HCT116 (cell line): Measurements from ENCODE around the gene PKD2L2. TPM values are rescaled to one million over a fixed set of nuclear protein-coding genes. Genes with fewer than 3 reads are reported as not detected.

Experiments used
- ATAC-seq: fragments of 200-7000 bp; cut with Tn5 transposase; 2 replicates; pipeline ENCODE4 v1.9.1; 2020; ENCODE audit warnings: mild to moderate bottlenecking, moderate library complexity
- BruUV-seq: library from RNA; stranded (reverse); fragments of 400-500 nt; replicated peaks from 2 replicates; lab custom pipeline; 2021; lab: Mats Ljungman, UMichigan
- CTCF ChIA-PET: fragments of 300-600 bp; sonication (Branson Sonifier 250); formaldehyde crosslinking; loops from one replicate; lab custom pipeline; 2021; ENCODE audit warnings: antibody characterized with exemption; lab: Charles Lee
- POLR2A ChIA-PET: fragments of 300-600, 350-600 bp; sonication (Branson Sonifier 250); formaldehyde crosslinking; loops from one replicate; lab custom pipeline; 2021; ENCODE audit warnings: antibody characterized with exemption; lab: Charles Lee
- RAD21 ChIA-PET, 2 experiments: fragments of 300-600 bp; sonication (Branson Sonifier 250); formaldehyde crosslinking; loops; one replicate each; lab custom pipeline; 2023; ENCODE audit warnings: low total read pairs in 2 of 2; ENCODE audit not compliant: uncharacterized antibody in 2 of 2, unreplicated experiment in 2 of 2, low non-redundant PET in 1 of 2; lab: Charles Lee
- DNase-seq: peaks from one replicate; pipeline ENCODE4 v3.0.0-alpha.2; 2010; ENCODE audit warnings: low read depth, low spot score
- H2AFZ ChIP-seq: fragments of 200-600 bp; shearing (Covaris generic), sonication (generic); 2 replicates; pipeline ENCODE4 v1.6.1; 2017; ENCODE audit warnings: low read depth, mixed run types, mixed read lengths, antibody characterized with exemption, low read length; ENCODE audit not compliant: poor library complexity, severe bottlenecking
- H3K27ac ChIP-seq: 2 replicates; pipeline ENCODE4 v1.5.1; 2012; ENCODE audit warnings: low read depth, low read length
- H3K27me3 ChIP-seq: fragments of 200-600 bp; sonication (generic); 2 replicates; pipeline ENCODE4 v1.6.1; 2016; ENCODE audit warnings: mixed run types, low read length, mixed read lengths; ENCODE audit not compliant: insufficient read depth
- H3K36me3 ChIP-seq, 2 experiments: fragments of 200-500 bp in 1 of 2; fragments of 200-600 bp in 1 of 2; sonication (Bioruptor generic) in 1 of 2; sonication (generic) in 1 of 2; 2 replicates each; pipeline versions ENCODE4 v1.5.1 to v1.6.1; 2014 to 2016; ENCODE audit warnings: low read length in 2 of 2, inconsistent platforms in 1 of 2, mixed read lengths in 1 of 2, mixed run types in 1 of 2; ENCODE audit not compliant: insufficient read depth in 2 of 2, control insufficient read depth in 1 of 2
- H3K4me1 ChIP-seq, 2 experiments: fragments of 200-600 bp in 1 of 2; sonication (generic) in 1 of 2; 2 replicates each; pipeline versions ENCODE4 v1.5.1 to v1.6.1; 2012 to 2017; ENCODE audit warnings: low read length in 2 of 2, inconsistent platforms in 1 of 2, mild to moderate bottlenecking in 1 of 2, mixed read lengths in 1 of 2, mixed run types in 1 of 2, moderate library complexity in 1 of 2; ENCODE audit not compliant: insufficient read depth in 2 of 2, control insufficient read depth in 1 of 2
- H3K4me2 ChIP-seq: fragments of 200-600 bp; sonication (generic); 2 replicates; pipeline ENCODE4 v1.6.1; 2017; ENCODE audit warnings: mixed run types, low read length, mixed read lengths
- H3K4me3 ChIP-seq, 2 experiments: fragments of 200-600 bp in 1 of 2; sonication (generic) in 1 of 2; replicated peaks in 1 of 2; 2 replicates each; pipeline ENCODE4 v1.5.1; 2011 to 2016; ENCODE audit warnings: low read length in 2 of 2, control low read depth in 1 of 2, low read depth in 1 of 2, mild to moderate bottlenecking in 1 of 2, mixed read lengths in 1 of 2, mixed run types in 1 of 2
- H3K79me2 ChIP-seq: fragments of 200-600 bp; sonication (generic); 2 replicates; pipeline ENCODE4 v1.6.1; 2017; ENCODE audit warnings: mild to moderate bottlenecking, mixed run types, low read length, moderate library complexity, mixed read lengths; ENCODE audit not compliant: insufficient read depth
- H3K9ac ChIP-seq: fragments of 200-600 bp; sonication (generic); 2 replicates; pipeline ENCODE4 v1.6.1; 2016; ENCODE audit warnings: low read length, mixed read lengths
- H3K9me2 ChIP-seq: fragments of 200-600 bp; sonication (generic), shearing (Covaris generic); 2 replicates; pipeline ENCODE4 v1.6.1; 2017; ENCODE audit warnings: mixed run types, mild to moderate bottlenecking, moderate library complexity; ENCODE audit not compliant: insufficient read depth
- H3K9me3 ChIP-seq, 2 experiments: fragments of 200-500 bp in 1 of 2; fragments of 200-600 bp in 1 of 2; sonication (Bioruptor generic) in 1 of 2; sonication (generic) in 1 of 2; 2 replicates each; pipeline ENCODE4 v1.6.1; 2014 to 2017; ENCODE audit warnings: low read length in 2 of 2, mixed read lengths in 2 of 2, inconsistent platforms in 1 of 2, low read depth in 1 of 2, mild to moderate bottlenecking in 1 of 2, mixed run types in 1 of 2, moderate library complexity in 1 of 2; ENCODE audit not compliant: control insufficient read depth in 1 of 2, insufficient read depth in 1 of 2
- H4K20me1 ChIP-seq: fragments of 200-600 bp; sonication (generic), shearing (Covaris generic); 2 replicates; pipeline ENCODE4 v1.6.1; 2017; ENCODE audit warnings: mixed run types, mild to moderate bottlenecking, moderate library complexity; ENCODE audit not compliant: insufficient read depth
- ATF3 ChIP-seq: IDR thresholded peaks from 2 replicates; pipeline ENCODE4 v1.6.1; 2012
- CBX3 ChIP-seq: IDR thresholded peaks from 2 replicates; pipeline ENCODE4 v1.6.1; 2012; ENCODE audit warnings: low read depth
- CEBPB ChIP-seq: IDR thresholded peaks from 2 replicates; pipeline ENCODE4 v1.6.1; 2012; ENCODE audit warnings: low read depth
- CTCF ChIP-seq, 3 experiments: fragments of 200-600 bp in 1 of 3; sonication (generic) in 1 of 3; IDR thresholded peaks in 2 of 3; conservative IDR thresholded peaks in 1 of 3; 2 replicates each; pipeline ENCODE4 v1.5.1; 2012 to 2017; ENCODE audit warnings: low read depth in 2 of 3, low read length in 2 of 3, antibody characterized with exemption in 1 of 3, borderline replicate concordance in 1 of 3, control low read depth in 1 of 3, mild to moderate bottlenecking in 1 of 3, mixed read lengths in 1 of 3, mixed run types in 1 of 3, moderate library complexity in 1 of 3; ENCODE audit not compliant: insufficient read depth in 1 of 3
- EGR1 ChIP-seq: IDR thresholded peaks from 2 replicates; pipeline ENCODE4 v1.6.1; 2012; ENCODE audit warnings: low read depth
- ELF1 ChIP-seq: IDR thresholded peaks from 2 replicates; pipeline ENCODE4 v1.6.1; 2012; ENCODE audit warnings: low read depth, borderline replicate concordance
- FOSL1 ChIP-seq: IDR thresholded peaks from 2 replicates; pipeline ENCODE4 v1.6.1; 2012; ENCODE audit warnings: low read depth
- POLR2A ChIP-seq: IDR thresholded peaks from 2 replicates; pipeline ENCODE4 v1.7.0; 2011; ENCODE audit warnings: borderline replicate concordance; ENCODE audit not compliant: insufficient read depth, insufficient read length; ENCODE audit errors: extremely low read depth
- POLR2AphosphoS5 ChIP-seq: IDR thresholded peaks from 2 replicates; pipeline ENCODE4 v1.6.1; 2011; ENCODE audit warnings: mild to moderate bottlenecking, low read depth, low read length, moderate library complexity
- RAD21 ChIP-seq: IDR thresholded peaks from 2 replicates; pipeline ENCODE4 v1.6.1; 2012; ENCODE audit warnings: low read depth, mild to moderate bottlenecking
- REST ChIP-seq: IDR thresholded peaks from 2 replicates; pipeline ENCODE4 v1.6.1; 2012; ENCODE audit warnings: low read depth
- SIN3A ChIP-seq: IDR thresholded peaks from 2 replicates; pipeline ENCODE4 v1.6.1; 2012; ENCODE audit warnings: low read depth
- SP1 ChIP-seq: IDR thresholded peaks from 2 replicates; pipeline ENCODE4 v1.6.1; 2012; ENCODE audit warnings: low read depth
- SRF ChIP-seq: IDR thresholded peaks from 2 replicates; pipeline ENCODE4 v1.6.1; 2012; ENCODE audit warnings: low read depth
- YY1 ChIP-seq: IDR thresholded peaks from 2 replicates; pipeline ENCODE4 v1.6.1; 2011; ENCODE audit warnings: low read length, low read depth, moderate library complexity, mild to moderate bottlenecking; ENCODE audit not compliant: insufficient replicate concordance; ENCODE audit errors: extremely low read depth
- ZBTB33 ChIP-seq: IDR thresholded peaks from 2 replicates; pipeline ENCODE4 v1.6.1; 2011; ENCODE audit warnings: mild to moderate bottlenecking, low read length, moderate library complexity; ENCODE audit not compliant: insufficient replicate concordance; ENCODE audit errors: extremely low read depth
- ZFX ChIP-seq: fragments of 450-650 bp; IDR thresholded peaks from 2 replicates; pipeline ENCODE4 v1.6.1; 2017
- intact Hi-C: fragments of 100-400 bp; cut with micrococcal nuclease; formaldehyde crosslinking; loops from 2 replicates; pipeline ENCODE4 v1.10.0; 2022
- total RNA-seq: library from RNA; stranded (reverse); gene quantifications from one replicate; pipeline ENCODE4 v1.2.1, GENCODE V29; 2021; ENCODE audit not compliant: unreplicated experiment

PKD2L2 gene
- total RNA-seq, 1 experiment from 2014 or later, result not detected

GRCh38 chr5:137921931-137922330 is 32.7 kb downstream of the PKD2L2 start:
- no peaks in the 10 kb centered on the region for H3K4me1 ChIP-seq
- H3K27ac ChIP-seq, result no peak overlapping the region
- RAD21 ChIA-PET, result interaction anchor here in 1 of 2 experiments (0.6 kb wide), 1 partner anchor 11 kb away, joined by 4 read pairs; no protein-coding TSS in a partner anchor
- no peak overlapping the region for H3K4me2 ChIP-seq
- intact Hi-C loops, result no loop called here
- H3K9ac ChIP-seq, result no peak overlapping the region
- no peak overlapping the region for H3K4me3 ChIP-seq
- ATAC-seq, result peak; percentile 32; the same call in 1 of the 2 replicates
- no peaks in the 10 kb centered on the region for H3K36me3 ChIP-seq
- TF ChIP-seq POLR2AphosphoS5 (no peak), ZFX (no peak), RAD21 (no peak), ZBTB33 (no peak), YY1 (no peak), ELF1 (no peak), REST (no peak), CTCF (IDR thresholded peaks at IDR 0.05 in 2 of 3, conservative IDR thresholded peaks at IDR 0.05 in 1 of 3; ENCODE audit: borderline replicate concordance in 1 of 3, insufficient read depth in 1 of 3, low read depth in 2 of 3, low read length in 2 of 3) (no peak), POLR2A (no peak), SIN3A (no peak), CEBPB (no peak), ATF3 (no peak), CBX3 (no peak), EGR1 (no peak), SP1 (no peak), SRF (no peak), FOSL1 (no peak)
- no peaks in the 10 kb centered on the region for H3K79me2 ChIP-seq
- CTCF ChIA-PET, result no interaction called here
- no TSS peak for BruUV-seq
- no peaks in the 10 kb centered on the region for H3K27me3 ChIP-seq
- H3K9me3 ChIP-seq, result no peaks in the 10 kb centered on the region
- no peak overlapping the region for H2AFZ ChIP-seq
- POLR2A ChIA-PET, result no interaction called here
- no peak for DNase-seq
- H4K20me1 ChIP-seq, result no peaks in the 10 kb centered on the region
- no peaks in the 10 kb centered on the region for H3K9me2 ChIP-seq
